GM12878 (cell line): Measurements from ENCODE around the gene ECM1. TPM values are rescaled to one million over a fixed set of nuclear protein-coding genes. Genes with fewer than 3 reads are reported as not detected.

ENCODE experiments used
- ATAC-seq: fragments of 200-7000 bp; cut with Tn5 transposase; 3 replicates; pipeline ENCODE4 v1.9.1; 2020; ENCODE audit warnings: mild to moderate bottlenecking, moderate library complexity
- BruUV-seq: library from RNA; stranded (reverse); fragments of 400-500 nt; replicated peaks from 2 replicates; lab custom pipeline; 2021; lab: Mats Ljungman, UMichigan
- CTCF ChIA-PET: fragments of 300-600 bp; sonication (Branson Sonifier 250); formaldehyde crosslinking; extraction: SDS; loops from one replicate; lab custom pipeline; 2021; ENCODE audit warnings: inconsistent platforms; lab: Yijun Ruan, JAX
- POLR2A ChIA-PET: fragments of 350-600 bp; formaldehyde crosslinking; extraction: SDS; loops from one replicate; lab custom pipeline; 2021; ENCODE audit warnings: inconsistent platforms; lab: Charles Lee
- RAD21 ChIA-PET: fragments of 300-600 bp; sonication (Branson Sonifier 250); formaldehyde crosslinking; loops from one replicate; lab custom pipeline; 2023; ENCODE audit warnings: antibody characterized with exemption; ENCODE audit not compliant: unreplicated experiment; lab: Charles Lee
- SMC1A ChIA-PET: fragments of 300-600 bp; sonication (Branson Sonifier 250); formaldehyde crosslinking; loops from one replicate; lab custom pipeline; 2023; ENCODE audit not compliant: unreplicated experiment, uncharacterized antibody; lab: Charles Lee
- DNase-seq: peaks from one replicate; pipeline ENCODE4 v3.0.0-alpha.2; 2011; ENCODE audit warnings: low read depth, low spot score
- FAIRE-seq: peaks from 3 replicates; lab custom pipeline; 2011; peaks lifted over from hg19 to GRCh38; lab: Jason Lieb, UNC
- H2AFZ ChIP-seq: 2 replicates; pipeline ENCODE4 v1.6.0; 2011; ENCODE audit warnings: low read depth, low read length, control low read depth; ENCODE audit not compliant: control insufficient read depth
- H3K27ac ChIP-seq: 2 replicates; pipeline ENCODE4 v1.5.1; 2011; ENCODE audit warnings: control low read depth; ENCODE audit not compliant: control insufficient read depth, insufficient read depth
- H3K27me3 ChIP-seq, 2 experiments: replicated peaks in 1 of 2; 2 replicates each; pipeline versions ENCODE4 v1.6.0 to v1.6.1; 2011; ENCODE audit warnings: low read length in 1 of 2; ENCODE audit not compliant: control insufficient read depth in 2 of 2, insufficient read depth in 2 of 2
- H3K36me3 ChIP-seq, 2 experiments: 2 replicates each; pipeline ENCODE4 v1.5.1; 2011; ENCODE audit warnings: low read length in 1 of 2; ENCODE audit not compliant: control insufficient read depth in 2 of 2, insufficient read depth in 2 of 2
- H3K4me1 ChIP-seq: 2 replicates; pipeline ENCODE4 v1.6.1; 2011; ENCODE audit warnings: mild to moderate bottlenecking, low read length, moderate library complexity, mixed read lengths; ENCODE audit not compliant: control insufficient read depth, insufficient read depth
- H3K4me2 ChIP-seq: 2 replicates; pipeline ENCODE4 v1.6.0; 2011; ENCODE audit warnings: control low read depth; ENCODE audit not compliant: control insufficient read depth, insufficient read depth
- H3K4me3 ChIP-seq: fragments of 200-600 bp; sonication (generic); 2 replicates; pipeline ENCODE4 v1.5.1; 2016
- H3K79me2 ChIP-seq: 2 replicates; pipeline ENCODE4 v1.6.0; 2011; ENCODE audit warnings: low read length; ENCODE audit not compliant: control insufficient read depth, insufficient read depth
- H3K9ac ChIP-seq: 2 replicates; pipeline ENCODE4 v1.8.0; 2011; ENCODE audit warnings: low read length, control low read depth, mixed read lengths; ENCODE audit not compliant: control insufficient read depth, insufficient read depth
- H3K9me3 ChIP-seq: replicated peaks from 3 replicates; pipeline ENCODE4 v1.5.1; 2011; ENCODE audit warnings: mild to moderate bottlenecking, low read length; ENCODE audit not compliant: control insufficient read depth, insufficient read depth
- H4K20me1 ChIP-seq: 2 replicates; pipeline ENCODE4 v1.6.0; 2011; ENCODE audit not compliant: control insufficient read depth, insufficient read depth
- BCL11A ChIP-seq: IDR thresholded peaks from 2 replicates; pipeline ENCODE4 v1.6.1; 2011; ENCODE audit warnings: low read depth, low read length
- CEBPZ ChIP-seq: fragments of 150-350 bp; IDR thresholded peaks from 2 replicates; pipeline ENCODE4 v1.6.1; 2016; ENCODE audit warnings: low read depth, low read length
- CREB1 ChIP-seq: IDR thresholded peaks from 2 replicates; pipeline ENCODE4 v1.6.1; 2012; ENCODE audit warnings: low read depth, mild to moderate bottlenecking, inconsistent platforms
- E2F4 ChIP-seq: IDR thresholded peaks from 2 replicates; pipeline ENCODE4 v1.6.1; 2012; ENCODE audit warnings: low read depth, low read length, improper control_type of control experiment
- ESRRA ChIP-seq: IDR thresholded peaks from 2 replicates; pipeline ENCODE4 v1.6.1; 2012; ENCODE audit warnings: mild to moderate bottlenecking, low read length, improper control_type of control experiment
- MAX ChIP-seq: IDR thresholded peaks from 2 replicates; pipeline ENCODE4 v1.6.1; 2012; ENCODE audit warnings: low read depth, low read length, improper control_type of control experiment
- NFYB ChIP-seq: IDR thresholded peaks from 2 replicates; pipeline ENCODE4 v1.6.1; 2011; ENCODE audit warnings: low read depth, mild to moderate bottlenecking, low read length, improper control_type of control experiment, moderate library complexity; ENCODE audit not compliant: insufficient read depth
- PKNOX1 ChIP-seq: fragments of 450-650 bp; IDR thresholded peaks from 2 replicates; pipeline ENCODE4 v1.6.1; 2016; ENCODE audit warnings: mild to moderate bottlenecking
- POLR2A ChIP-seq: IDR thresholded peaks from 2 replicates; pipeline ENCODE4 v1.6.1; 2011; ENCODE audit warnings: low read depth, mild to moderate bottlenecking, low read length
- POLR2AphosphoS2 ChIP-seq: IDR thresholded peaks from 2 replicates; pipeline ENCODE4 v1.6.1; 2011; ENCODE audit warnings: low read depth, mild to moderate bottlenecking, low read length, improper control_type of control experiment, moderate library complexity
- RAD21 ChIP-seq: IDR thresholded peaks from 2 replicates; pipeline ENCODE4 v1.6.1; 2011; ENCODE audit warnings: mild to moderate bottlenecking, low read depth, low read length, moderate library complexity; ENCODE audit not compliant: insufficient read depth
- TCF7 ChIP-seq: IDR thresholded peaks from 2 replicates; pipeline ENCODE4 v1.6.1; 2014; ENCODE audit warnings: antibody characterized with exemption, borderline replicate concordance
- YY1 ChIP-seq: IDR thresholded peaks from 2 replicates; pipeline ENCODE4 v1.6.1; 2011; ENCODE audit warnings: low read depth, mild to moderate bottlenecking, low read length
- ZNF274 ChIP-seq: IDR thresholded peaks from one replicate; pipeline ENCODE4 v1.8.0; 2011; ENCODE audit not compliant: insufficient read length, insufficient read depth
- WGBS: methylation state at CpG from one replicate; pipeline ENCODE4 v1.1.6; 2016; ENCODE audit warnings: low lambda C conversion rate; ENCODE audit not compliant: insufficient replicate concordance, insufficient coverage; ENCODE audit errors: missing lambda C conversion rate; 5-methylcytosine and 5-hydroxymethylcytosine counted together
- in situ Hi-C: fragments of 300-500 bp; cut with MboI; formaldehyde crosslinking; loops from 9 replicates; pipeline ENCODE4 v1.14.3; 2018; ENCODE audit warnings: mixed read lengths
- intact Hi-C: fragments of 100-400 bp; cut with micrococcal nuclease; formaldehyde crosslinking; loops from one replicate; pipeline ENCODE4 v1.14.2; 2022; ENCODE audit not compliant: unreplicated experiment
- polyA plus RNA-seq, 11 experiments: library from polyadenylated mRNA; depleted of rRNA in 4 of 11; unstranded in 6 of 11; stranded (reverse) in 5 of 11; fragments of >200 nt; fragmentation: Nextera tagmentation in 4 of 11; fragmentation: Illumina TruSeq in 1 of 11; extraction: Ambion mirVana in 4 of 11; extraction: Trizol in 1 of 11; gene quantifications; 1 replicate in 1 of 11; 2 replicates in 10 of 11; pipeline versions ENCODE4 v1.2.1 to v1.2.3, GENCODE V29; 2011 to 2016; ENCODE audit warnings: inconsistent platforms in 2 of 11, missing spikeins in 2 of 11, low read depth in 1 of 11
- total RNA-seq, 4 experiments: library from RNA; depleted of rRNA in 3 of 4; stranded (reverse); fragments of >200 nt in 3 of 4; fragmentation: Illumina TruSeq in 1 of 4; extraction: Trizol in 1 of 4; gene quantifications; 2 replicates each; pipeline versions ENCODE4 v1.2.1 to v1.2.3, GENCODE V29; 2013 to 2021

The ECM1 gene
- total and polyA plus RNA-seq, 10 of the 15 experiments (the other 5 are each of a cell fraction or from before 2014, with no cell fraction given): 0.06 to 1.3 (median 0.60) TPM

- TF ChIP-seq CREB1 (no peak), PKNOX1 (peak; percentile 75), POLR2A (peak; percentile 16), RAD21 (peak; percentile 60), NFYB (no peak), POLR2AphosphoS2 (no peak), MAX (peak; percentile 80), YY1 (0 out of 2 replicates have a peak, but pooled peaks have one; percentile 40), ESRRA (no peak)
These were observed 52.1 kb downstream of the ECM1 start (continued) for GRCh38 chr1:150560011-150560438.

- POLR2A ChIA-PET: interaction anchor here (0.5 to 11.4 kb wide), 11 partner anchors 16 to 509 kb away, joined by 3 to 324 read pairs (median 4); partner anchors contain the start of genes ENSA, GOLPH3L and MCL1
- TF ChIP-seq TCF7: no peak
- TF ChIP-seq ZNF274: no peak
- TF ChIP-seq E2F4: no peak
- peak; percentile 3; the same call in 1 of the 2 replicates for TF ChIP-seq BCL11A
- no peak for TF ChIP-seq CEBPZ
These were observed 52.8 kb downstream of the ECM1 start for GRCh38 chr1:150560576-150561253.

More at GRCh38 chr1:150560576-150561253, 52.8 kb downstream of the ECM1 start:
- H4K20me1 ChIP-seq: no peaks in the 10 kb centered on the region
- peak overlapping the region; percentile 98 for H3K9ac ChIP-seq
- DNase-seq (no peak), FAIRE-seq (peak; percentile 49), ATAC-seq (peak; percentile 66)
- H3K79me2 ChIP-seq: peaks cover 32% of the 10 kb centered on the region
- SMC1A ChIA-PET: interaction anchor here (0.6 to 12.5 kb wide), 25 partner anchors 12 to 386 kb away, joined by 3 to 388 read pairs (median 5); partner anchors contain the start of genes CTSS, ENSA, FALEC and GOLPH3L
- H3K27ac ChIP-seq: peak overlapping the region; percentile 98
- intact Hi-C loops (loop anchor here (1.0 to 5.0 kb wide), 6 partner anchors 61 to 417 kb away; partner anchors contain the start of genes CTSS, GOLPH3L and SETDB1), in situ Hi-C loops (no loop called here)
- H3K4me3 ChIP-seq: peak overlapping the region; percentile 80
- peak overlapping the region; percentile 97 for H3K4me2 ChIP-seq
- no TSS peak for BruUV-seq
- H3K36me3 ChIP-seq: no peaks in the 10 kb centered on the region
- RAD21 ChIA-PET: interaction anchor here (0.5 to 12.1 kb wide), 24 partner anchors 16 to 436 kb away, joined by 3 to 387 read pairs (median 4); partner anchors contain the start of genes CTSS, ENSA, FALEC and GOLPH3L
- H2AFZ ChIP-seq: peak overlapping the region; percentile 66
- CTCF ChIA-PET: interaction anchor here (0.6 to 13.7 kb wide), 69 partner anchors 10 to 445 kb away, joined by 3 to 390 read pairs (median 5); partner anchors contain the start of genes ANXA9, ARNT, CA14 and CTSS
- H3K9me3 ChIP-seq: no peaks in the 10 kb centered on the region
- WGBS: 14% methylated on average over 17 of the region's 17 CpGs
- H3K27me3 ChIP-seq: no peaks in the 10 kb centered on the region
- H3K4me1 ChIP-seq: peaks cover 29% of the 10 kb centered on the region
